ENCODE data around the gene GRK4.
A peak's percentile ranks its signal among the peaks of the same experiment; 100 is the strongest.
"Not testable (repeated sequence)": the region's sequence is repeated elsewhere in the genome, so short reads cannot be mapped to it uniquely, and the experiment has no call there.

The GRK4 gene

DNA sequence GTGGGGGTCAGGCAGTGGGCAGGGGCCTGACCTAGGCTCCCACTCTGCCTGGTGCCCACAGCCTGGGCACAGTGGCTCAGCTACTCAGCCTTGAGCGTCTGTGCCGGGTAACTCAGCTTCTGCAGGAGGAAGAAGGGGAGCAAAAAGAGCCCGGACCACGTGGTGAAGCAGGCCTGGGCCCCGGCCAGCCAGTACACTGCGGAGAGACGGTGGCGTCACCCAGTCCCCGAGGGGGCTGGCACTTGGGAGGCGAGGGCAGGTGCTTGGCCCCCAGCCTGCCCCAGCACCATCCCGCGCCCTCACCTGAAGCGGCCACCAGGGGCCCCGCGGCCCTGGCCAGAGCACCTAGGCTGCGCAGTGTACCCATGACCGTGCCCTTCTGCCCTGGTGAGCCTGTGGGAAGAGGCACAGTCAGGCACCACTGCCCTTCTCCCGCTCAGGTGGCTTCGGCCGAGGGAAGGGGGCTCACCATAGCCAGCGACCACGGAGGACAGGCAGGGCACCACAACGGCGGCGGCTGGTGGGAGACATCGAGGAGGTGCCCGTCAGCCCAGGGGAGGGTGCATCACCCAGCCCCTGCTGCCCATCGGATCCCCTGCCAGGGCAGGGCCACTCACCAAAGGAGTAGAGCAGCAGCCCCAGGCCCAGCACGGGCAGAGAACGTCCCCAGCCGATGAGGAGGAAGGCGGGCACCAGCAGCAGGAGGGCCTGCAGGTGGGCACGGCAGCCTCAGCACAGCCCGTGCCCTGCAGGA is 32.4 kb upstream of the GRK4 start:
- DNase-seq (ENCODE audit: low spot score): no peak

DNA sequence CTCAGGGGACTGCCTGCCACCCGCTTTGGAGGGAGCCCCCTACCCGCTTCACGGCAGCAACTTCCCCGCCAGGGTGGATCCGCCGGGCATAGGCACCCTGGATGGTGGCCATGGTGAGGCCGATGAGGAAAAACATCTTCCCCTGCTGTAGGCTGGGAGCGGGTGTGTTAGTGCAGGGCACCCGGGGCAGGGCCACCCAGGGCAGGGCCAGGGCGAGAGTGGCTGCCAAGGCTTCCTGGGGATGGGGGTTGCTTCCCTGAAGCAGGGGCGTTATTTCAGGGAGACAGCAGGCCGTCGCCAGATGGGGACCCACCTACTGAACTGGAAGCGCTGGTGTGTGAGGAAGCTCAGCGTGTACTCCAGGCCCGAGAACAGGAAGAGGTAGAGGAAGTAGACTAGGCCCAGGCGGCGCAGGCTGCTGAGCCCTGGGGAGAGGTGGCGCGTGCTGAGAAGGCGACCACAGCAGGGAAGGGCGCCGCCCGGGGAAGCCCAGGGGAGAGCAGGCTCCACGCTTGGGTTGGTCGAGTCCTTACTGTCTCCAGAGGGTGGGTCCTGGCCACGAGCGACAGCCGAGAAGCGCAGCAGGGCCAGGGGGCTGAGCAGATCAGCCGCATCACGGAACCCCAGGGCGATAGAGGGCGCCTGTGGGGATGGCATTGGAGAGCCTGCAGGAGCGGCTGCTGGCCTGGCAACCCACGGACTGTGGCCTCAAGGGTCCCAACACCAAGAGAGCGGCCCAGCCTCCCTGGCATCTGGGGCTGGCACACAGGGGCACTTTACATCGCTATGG is 31.7 kb upstream of the GRK4 start:
- DNase-seq (ENCODE audit: low spot score): no peak

DNA sequence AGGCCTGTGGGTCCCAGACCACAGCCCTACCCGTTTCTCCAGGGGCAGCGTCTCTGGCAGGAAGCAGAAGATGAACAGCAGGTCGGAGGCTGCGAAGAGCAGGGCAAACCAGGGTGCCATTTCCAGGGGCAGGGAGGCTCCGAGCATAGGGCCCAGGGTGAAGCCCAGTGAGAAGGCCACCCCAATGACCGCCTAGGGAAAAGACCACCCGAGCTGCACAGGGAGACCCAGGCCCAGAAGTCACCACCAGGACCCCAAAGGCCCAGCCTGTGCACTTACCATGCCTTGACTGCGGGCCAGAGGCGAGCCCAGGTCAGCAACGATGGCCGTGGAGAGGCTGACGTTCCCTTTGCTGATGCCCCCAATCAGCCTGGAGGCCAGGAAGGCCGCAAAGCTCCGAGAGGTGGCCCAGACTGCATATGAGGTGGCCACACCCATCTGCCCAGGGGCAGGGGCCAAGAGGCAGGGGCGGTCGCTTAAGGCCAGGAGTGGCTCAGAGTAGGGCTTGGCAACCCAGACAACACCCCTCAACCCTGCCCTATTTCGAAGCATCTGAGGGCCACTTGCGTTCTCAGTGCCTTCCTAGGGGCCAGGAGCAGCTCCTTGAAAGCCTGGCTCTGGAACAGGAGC is 30.9 kb upstream of the GRK4 start:
- DNase-seq (ENCODE audit: low spot score): no peak

DNA sequence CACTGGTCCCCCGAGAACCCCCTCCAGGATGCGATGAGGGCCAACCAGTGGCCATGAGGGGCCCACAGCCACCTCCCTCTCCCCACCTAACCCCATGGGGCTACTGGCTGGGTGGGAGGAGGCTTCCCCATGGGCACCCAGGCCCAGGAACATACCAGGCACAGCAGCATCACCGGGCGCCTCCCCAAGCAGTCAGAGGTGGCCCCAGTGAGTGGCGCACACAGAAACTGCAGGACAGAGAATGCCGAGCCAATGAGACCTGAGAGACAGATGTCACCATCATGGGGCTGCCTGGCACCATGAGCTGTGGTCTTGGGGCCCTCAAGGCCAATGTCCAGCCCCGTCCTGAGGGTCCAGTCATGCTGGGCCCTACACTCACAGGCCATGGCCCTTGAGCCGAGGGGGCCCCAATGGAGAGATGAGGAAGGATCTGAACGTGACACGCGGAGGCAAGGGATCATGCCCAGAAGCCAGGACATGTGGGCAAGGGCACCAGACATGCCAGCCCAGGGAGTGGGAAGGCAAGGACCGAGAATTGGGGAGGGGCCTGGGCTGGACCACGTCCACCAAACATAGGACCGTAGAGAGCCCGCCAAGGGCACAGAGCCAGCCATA is 30.3 kb upstream of the GRK4 start:
- DNase-seq (ENCODE audit: low spot score): no peak

- DNase-seq (ENCODE audit: low spot score): no peak
Observed at GRCh38 chr4:2933566-2934076, 29.8 kb upstream of the GRK4 start.

- peak; percentile 80 for DNase-seq (ENCODE audit: low spot score)
Observed at GRCh38 chr4:2934077-2934812, 29.1 kb upstream of the GRK4 start.

DNA sequence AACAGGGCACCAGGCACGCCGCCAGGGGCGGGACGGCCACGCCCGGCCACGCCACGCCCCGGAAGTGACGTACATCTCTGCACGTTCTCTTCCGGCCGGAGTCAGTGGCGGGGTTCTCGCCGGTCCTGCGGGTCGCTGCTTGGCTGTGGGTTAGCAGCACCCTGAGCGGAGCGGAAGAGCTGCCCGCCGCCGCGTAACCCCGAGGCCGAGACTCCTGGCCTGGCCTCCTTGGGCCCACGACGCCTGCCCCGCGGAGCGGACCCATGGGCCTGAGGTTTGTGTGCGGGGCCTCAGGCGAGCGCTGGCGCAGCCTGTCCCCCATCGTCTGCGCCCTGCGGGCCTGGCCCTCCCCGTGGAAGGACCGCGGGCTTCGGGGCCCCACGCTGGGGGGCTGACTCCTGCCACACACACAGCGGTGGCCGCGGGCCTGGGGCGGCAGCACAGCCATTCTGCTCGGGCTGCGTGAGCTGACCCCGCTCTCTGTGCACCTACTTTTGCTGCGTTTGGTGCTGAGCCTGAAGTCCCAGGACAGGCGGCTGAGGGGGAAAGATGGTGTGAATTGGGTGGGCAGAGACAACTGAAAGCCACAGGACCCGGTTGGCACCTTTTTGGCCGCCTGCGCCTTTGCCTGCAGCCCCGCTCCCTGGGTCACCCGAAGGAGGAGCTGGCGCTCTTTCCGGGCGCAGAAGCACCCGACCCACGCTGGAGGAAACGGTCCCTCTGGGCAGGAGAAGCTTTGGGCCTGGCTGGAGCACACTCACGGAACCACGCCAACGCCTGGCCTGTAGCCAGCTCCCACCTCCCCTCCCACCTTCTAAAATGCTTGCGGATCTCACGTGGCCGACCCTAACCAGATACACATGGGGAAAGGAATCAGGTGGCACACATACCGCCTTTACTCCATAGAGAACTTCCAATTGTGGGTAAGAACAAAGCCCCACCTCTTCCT is 28.3 kb upstream of the GRK4 start:
- DNase-seq (ENCODE audit: low spot score): peak; percentile 98

- no peak for DNase-seq (ENCODE audit: low spot score)
Observed at GRCh38 chr4:2935762-2936743, 27.3 kb upstream of the GRK4 start.

DNA sequence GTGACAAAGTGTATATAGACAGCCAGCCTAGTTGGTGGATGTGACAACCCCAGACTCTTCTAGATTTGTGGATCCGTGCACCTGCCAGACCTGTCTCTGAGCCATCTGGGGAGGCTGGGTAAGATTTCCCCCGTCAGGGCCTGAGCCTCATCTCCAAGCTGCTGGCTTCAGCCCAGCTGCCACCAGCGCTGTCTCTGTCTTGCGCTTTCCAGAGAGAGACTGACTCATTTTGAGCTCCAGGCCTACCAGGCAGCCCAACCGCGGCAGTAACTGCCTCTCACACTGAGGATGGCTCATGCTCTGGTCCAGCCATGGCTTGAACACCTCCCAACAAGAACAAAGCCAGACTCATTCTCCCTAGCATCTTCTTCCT is 26.6 kb upstream of the GRK4 start:
- no peak for DNase-seq (ENCODE audit: low spot score)

DNA sequence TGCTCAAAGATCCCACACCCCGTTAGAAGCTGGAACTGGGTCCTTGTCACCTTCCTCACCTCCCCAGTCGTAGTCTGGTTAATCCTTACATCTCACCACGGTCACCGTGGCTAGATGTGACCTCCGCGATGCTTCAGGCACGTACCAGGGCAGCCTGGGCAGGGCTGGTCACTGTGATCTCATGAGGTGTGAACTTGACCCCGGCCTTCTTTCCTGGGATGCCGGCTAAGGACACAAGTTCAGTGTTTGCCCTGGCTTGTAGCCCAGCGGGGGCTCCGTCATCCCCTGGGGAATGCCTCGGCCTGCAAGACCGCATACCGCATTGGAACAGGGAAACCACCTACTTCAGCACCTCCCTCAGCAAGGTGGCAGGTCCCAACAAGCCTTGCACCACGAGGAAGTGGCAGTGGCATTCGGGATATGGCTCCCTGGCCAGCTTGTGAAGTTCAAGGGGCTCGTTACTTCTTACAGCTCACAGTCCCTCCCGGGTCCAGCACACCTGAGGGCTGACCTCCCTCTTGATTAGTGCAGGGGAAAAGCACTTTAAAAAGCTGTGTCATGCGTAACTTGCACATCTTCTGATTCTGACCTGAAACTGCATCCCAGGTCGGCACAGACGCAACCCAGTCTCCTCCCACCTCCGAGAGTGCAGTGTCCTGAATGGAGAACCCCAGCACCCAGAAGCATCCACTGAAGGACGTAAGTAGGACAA is 26.1 kb upstream of the GRK4 start:
- no peak for DNase-seq (ENCODE audit: low spot score)

DNA sequence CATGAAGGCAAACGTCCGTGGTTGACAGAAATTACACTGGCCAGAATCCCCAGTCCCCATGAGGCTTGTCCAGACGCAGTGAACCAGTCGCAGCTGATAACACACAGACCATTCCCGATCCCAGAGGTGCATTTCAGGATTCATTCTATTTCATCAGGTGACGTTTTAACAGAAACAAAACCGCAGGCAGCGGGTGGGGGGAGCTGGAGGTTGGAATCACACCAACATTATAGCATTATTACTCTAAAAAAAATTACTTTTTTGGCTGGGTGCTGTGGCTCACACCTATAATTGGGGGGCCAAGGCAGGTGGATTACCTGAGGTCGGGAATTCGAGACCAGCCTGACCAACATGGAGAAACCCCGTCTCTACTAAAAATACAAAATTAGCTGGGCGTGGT is 25.4 kb upstream of the GRK4 start:
- DNase-seq (ENCODE audit: low spot score): no peak

DNA sequence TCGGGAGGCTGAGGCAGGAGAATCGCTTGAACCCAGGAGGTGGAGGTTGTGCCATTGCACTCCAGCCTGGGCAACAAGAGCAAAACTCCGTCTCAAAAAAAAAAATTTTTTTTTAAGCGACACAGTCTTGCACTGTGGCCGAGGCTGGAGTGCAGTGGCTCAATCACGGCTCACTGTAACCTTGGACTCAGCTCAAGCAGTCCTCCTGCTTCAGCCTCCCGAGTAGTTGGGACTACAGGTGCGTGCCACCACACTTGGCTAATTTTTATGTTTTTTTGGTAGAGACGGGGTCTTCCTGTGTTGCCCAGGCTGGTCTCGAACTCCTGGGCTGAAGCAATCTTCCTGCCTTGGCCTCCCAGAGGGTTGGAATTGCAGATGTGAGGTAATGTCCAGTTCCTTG is 25.0 kb upstream of the GRK4 start:
- not testable (repeated sequence) for DNase-seq (ENCODE audit: low spot score)

- DNase-seq (ENCODE audit: low spot score): no peak
Observed at GRCh38 chr4:2938906-2939305, 24.5 kb upstream of the GRK4 start.

- DNase-seq (ENCODE audit: low spot score): no peak
Observed at GRCh38 chr4:2939383-2940243, 23.8 kb upstream of the GRK4 start.

DNA sequence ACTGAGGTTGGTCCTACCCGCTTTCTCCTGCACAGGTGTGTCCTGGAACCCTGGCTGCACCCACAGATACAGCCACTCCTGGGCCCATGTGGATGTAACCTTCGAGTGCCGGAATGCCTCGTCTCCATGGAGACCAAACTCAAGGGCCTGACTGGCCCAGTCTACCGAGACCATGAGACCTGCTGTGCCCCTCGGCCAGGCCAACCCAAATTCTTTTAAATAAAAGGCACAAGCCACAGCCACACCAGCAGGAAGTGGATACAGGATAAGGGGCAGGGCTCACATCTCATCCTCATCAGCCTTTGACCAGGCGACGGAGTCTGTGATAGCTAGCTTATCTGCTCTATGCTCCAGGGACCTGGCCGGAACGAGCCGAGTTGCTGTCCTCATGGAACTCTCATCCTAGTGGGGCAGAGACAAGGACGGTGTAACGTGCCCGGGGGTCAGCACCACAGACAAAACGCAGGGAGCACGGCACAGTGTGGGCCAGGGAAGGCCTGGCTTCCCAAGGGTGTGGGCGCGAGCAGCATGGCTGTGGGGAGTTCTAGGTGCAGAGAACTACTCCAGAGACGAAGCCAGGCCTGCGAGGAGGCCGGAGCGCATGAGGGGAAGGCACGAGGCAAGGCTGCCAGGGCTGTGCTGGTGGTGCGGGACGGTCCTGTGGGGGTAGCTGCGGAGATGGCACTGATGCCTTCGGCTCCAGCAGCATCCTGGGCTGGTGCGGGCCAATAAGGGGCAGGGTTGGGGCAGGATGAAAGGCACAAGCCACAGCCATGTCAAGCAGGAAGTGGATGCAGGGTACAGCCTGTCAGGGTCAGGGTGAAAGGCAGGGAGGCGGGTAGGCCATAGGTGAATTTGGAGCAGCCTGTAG is 22.9 kb upstream of the GRK4 start:
- DNase-seq (ENCODE audit: low spot score): no peak

DNA sequence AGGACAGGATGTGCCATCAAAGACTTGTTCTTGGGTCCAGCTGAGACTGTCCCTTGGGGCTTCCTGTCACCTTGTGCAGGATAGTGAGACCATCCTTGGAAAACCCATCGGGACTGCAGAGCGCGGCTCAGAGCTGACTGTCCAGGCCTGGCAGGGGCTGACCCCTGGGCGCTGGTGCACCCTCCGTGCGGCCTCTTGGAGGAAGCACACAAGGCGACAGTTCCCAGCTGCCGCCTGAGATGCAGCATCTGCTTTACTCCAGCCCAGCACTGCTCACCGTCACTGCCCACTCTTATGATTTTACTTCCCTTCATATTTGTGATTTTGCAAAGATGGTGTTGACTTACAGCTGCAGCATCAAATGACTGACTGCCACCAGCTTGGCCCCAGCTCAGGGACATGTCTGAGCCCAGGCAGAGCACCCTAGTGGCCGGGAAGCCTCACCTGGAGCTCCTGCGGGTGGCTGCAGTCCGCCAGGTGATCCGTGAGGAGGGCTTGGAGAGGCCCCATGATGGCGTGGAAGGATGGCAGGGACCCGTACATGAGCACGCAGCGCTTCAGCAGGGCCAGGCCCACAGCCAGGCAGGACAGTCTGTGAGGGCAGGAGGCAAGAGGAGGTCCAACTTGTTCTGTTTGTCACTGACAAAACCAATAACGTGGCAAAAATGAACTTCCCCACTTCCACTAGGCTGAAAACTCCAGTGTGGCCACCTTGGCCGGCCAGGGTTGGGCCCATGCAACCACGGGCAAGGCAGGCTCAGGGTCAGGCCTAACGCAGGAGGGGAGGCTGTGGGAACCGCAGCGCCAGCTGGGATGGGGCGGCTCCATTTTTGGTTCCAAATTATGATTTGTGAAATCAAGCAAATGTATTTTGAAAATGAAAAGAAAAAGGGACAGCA is 22.0 kb upstream of the GRK4 start:
- no peak for DNase-seq (ENCODE audit: low spot score)

Data from AG08396 (cell line).